Measurements from ENCODE around the gene MYBBP1A. TPM values are rescaled to one million over a fixed set of nuclear protein-coding genes. Genes with fewer than 3 reads are reported as not detected.

MYBBP1A gene
- polyA plus RNA-seq, 1 donor = 28.3 TPM

- no peak for DNase-seq (ENCODE audit: low read depth)
Observed at GRCh38 chr17:4548721-4549531, 6.3 kb downstream of the MYBBP1A start.

DNA sequence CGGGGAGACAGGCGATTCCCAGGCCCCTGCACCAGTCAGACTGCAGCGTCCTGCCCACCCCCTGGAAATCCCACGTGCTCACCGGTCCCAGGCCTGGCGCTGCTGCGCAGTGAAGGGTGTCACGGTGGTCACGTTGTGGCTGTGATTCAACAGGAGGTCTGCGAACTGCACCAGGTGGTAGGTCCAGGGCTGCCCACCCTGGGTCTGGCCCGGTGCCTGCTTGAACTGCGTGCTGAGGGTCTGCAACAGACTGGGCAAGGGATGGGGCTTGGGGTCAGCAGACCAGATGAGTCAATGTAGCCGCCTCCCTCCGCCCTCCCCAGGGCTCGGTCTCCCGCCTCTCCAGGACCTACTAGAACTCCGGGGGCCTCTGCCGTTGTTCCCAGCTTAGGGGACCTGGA is 7.1 kb downstream of the MYBBP1A start:
- no peak for DNase-seq (ENCODE audit: low read depth)

GRCh38 chr17:4547118-4547906 is 7.9 kb downstream of the MYBBP1A start:
- no peak for DNase-seq (ENCODE audit: low read depth)

GRCh38 chr17:4545217-4545951 is 9.8 kb downstream of the MYBBP1A start:
- DNase-seq (ENCODE audit: low read depth) = no peak

DNA sequence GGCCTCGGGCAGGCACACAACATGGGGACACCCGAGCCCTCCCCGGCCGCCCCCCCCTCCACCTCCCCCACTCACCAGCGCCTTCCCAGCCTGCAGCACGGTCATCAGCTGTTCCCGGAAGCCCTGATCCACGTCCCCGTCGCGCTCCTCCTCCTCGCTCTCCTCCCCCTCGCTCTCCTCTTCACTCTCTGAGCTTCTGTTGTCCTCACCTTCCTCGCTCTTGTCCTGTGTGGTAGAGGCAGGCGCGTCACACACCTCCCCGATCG is 10.3 kb downstream of the MYBBP1A start:
- no peak for DNase-seq (ENCODE audit: low read depth)

DNA sequence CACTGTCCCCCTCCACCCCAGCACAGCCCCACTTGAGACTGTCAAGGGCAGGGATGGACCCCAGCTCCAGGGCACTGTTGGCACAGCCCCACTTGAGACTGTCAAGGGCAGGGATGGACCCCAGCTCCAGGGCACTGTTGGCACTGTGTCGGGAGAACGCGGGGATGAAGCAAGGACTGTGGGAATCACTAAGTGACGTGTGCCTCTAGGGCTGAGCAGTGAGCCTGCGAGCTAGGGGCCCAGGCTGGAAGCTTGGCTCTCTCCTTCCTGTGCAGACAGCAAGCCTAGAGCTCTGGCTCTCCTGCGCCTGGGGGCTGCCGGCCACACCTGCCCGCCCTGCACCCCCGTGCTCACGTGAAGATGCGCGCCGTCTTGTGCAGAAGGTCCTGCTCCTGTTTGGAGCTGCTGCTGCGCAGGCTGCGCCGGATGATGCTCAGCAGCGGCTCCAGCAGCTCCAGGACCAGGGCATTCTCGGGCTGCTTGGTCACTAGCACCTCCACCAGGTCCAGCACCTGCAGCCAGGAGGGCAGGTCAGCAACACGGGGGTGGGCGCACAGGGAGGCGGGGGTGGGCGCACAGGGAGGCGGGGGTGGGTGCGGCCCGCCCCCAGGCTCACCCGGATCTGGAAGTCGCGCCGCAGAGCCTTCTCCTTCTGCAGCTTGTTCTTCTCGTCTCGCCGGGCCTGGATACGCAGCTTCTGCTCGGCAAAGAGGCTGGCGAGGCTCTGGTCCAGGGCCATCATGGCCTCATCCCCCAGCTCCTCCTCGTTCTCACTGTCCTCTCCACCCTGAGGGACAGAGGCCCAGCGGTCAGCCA is 10.8 kb downstream of the MYBBP1A start:
- DNase-seq (ENCODE audit: low read depth) = no peak

DNA sequence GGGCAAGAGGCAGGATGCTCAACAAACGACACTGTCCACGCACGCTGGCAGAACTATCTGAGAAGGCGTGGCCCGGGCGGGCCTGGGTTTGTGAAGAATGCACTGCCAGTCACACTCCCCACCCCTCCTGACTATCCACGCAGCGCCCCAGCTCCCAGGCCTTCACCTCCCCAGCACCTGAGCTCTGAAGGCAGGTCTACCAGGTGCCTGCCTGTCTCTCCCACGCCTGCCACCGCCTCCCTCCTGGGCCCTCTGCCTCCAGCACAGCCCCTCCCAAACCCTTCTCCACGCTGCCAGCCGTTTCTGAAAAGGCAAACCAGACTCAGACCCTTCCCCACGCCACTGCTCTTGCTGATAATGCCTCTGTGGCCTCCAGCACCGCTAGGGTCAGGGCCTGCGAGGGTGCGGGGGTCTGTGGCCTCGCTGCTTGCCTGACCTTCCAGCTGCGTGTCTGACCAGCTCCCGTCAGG is 11.6 kb downstream of the MYBBP1A start:
- no peak for DNase-seq (ENCODE audit: low read depth)

GRCh38 chr17:4542726-4543191 is 12.4 kb downstream of the MYBBP1A start:
- no peak for DNase-seq (ENCODE audit: low read depth)

- DNase-seq (ENCODE audit: low read depth) = no peak
Observed at GRCh38 chr17:4542003-4542725, 13.0 kb downstream of the MYBBP1A start.

GRCh38 chr17:4541328-4542002 is 13.7 kb downstream of the MYBBP1A start:
- DNase-seq (ENCODE audit: low read depth) = no peak

- no peak for DNase-seq (ENCODE audit: low read depth)
Observed at GRCh38 chr17:4540687-4541327, 14.4 kb downstream of the MYBBP1A start.

DNA sequence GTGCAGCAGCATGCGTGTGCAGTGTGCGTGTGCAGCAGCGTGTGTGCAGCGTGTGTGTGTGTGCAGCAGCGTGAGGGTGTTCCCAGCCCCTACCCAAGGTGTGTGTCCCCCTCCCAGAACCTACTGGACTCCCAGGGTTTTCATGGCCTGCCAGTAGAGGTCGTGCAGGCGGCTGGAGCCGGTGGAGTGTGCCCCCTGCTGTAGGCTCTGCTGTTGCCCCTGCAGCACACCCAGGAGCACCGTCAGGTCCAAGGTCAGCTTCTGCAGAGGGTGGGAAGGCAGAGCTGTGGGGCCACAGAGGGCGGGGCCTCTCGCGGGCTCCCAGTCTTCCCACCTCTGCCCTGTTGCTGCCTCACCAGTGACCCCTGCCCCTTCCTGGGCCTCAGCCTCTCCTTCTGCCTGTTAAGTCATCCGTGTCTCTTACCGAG is 14.9 kb downstream of the MYBBP1A start:
- no peak for DNase-seq (ENCODE audit: low read depth)

GRCh38 chr17:4539576-4540223 is 15.5 kb downstream of the MYBBP1A start:
- DNase-seq (ENCODE audit: low read depth) = no peak

DNA sequence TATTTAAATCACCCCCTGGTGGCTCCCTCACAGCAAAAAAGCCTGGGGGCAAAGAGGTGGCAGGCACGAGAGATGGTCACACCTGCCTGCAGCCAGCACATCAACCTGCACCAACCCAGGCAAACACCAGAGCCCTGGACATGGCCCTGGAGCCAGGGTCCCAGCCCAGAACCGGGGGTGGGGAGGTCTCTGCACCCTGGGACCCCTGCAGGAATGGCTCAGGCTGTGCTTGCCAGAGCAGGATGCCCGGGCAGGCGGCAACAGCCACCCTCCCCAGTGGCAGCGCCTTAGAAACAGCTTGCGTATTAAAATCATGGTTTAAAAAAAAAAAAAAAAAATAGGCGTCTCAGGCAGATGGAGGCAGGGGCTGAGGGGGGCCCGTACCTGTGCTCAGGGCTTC is 16.2 kb downstream of the MYBBP1A start:
- no peak for DNase-seq (ENCODE audit: low read depth)

GRCh38 chr17:4538236-4539002 is 16.8 kb downstream of the MYBBP1A start:
- DNase-seq (ENCODE audit: low read depth) = no peak

DNA sequence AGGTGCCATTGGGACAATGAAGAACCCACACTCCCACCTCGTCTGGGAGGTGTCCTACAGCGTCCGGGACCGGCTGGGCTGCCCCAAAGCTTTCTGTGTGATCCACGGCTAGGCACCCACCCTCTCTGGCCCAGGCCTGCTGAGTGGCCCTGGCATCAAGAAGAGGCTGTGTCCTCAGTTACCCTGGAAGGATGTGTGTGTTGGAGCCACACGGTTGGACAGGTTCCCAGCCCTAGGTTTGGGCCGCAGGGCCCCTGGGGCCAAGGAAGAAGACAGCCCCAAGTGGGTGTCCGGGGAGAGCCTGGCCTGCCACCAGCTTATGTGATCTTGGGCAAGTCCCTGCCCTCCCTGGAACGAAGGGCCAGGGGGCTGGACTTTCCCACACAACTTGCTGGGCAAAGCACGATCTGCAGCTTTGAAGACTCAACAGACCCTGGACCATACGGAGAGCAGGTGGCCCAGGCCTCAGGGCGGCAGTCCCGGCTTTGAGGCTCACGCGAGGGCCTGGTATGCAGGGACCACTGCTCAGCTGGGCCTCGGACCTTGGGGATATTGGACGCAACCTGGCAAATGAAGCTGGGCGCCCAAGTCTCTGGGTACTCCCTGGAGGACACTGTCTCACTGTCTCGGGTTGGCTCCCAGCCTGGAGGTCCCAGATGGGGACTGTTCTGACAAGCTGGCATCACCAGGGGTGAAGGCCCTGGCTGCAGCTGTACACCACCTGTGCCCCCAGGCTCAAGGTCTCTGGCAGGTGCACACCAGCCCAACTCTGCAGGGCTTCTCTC is 17.5 kb downstream of the MYBBP1A start:
- no peak for DNase-seq (ENCODE audit: low read depth)

- DNase-seq (ENCODE audit: low read depth) = no peak
Observed at GRCh38 chr17:4536742-4537411, 18.3 kb downstream of the MYBBP1A start.
